ENCODE measurements around the gene MT4. TPM values are rescaled to one million over a fixed set of nuclear protein-coding genes. Genes with fewer than 3 reads are reported as not detected.

MT4 gene
- total RNA-seq, 1 experiment from 2014 or later: not detected

DNA sequence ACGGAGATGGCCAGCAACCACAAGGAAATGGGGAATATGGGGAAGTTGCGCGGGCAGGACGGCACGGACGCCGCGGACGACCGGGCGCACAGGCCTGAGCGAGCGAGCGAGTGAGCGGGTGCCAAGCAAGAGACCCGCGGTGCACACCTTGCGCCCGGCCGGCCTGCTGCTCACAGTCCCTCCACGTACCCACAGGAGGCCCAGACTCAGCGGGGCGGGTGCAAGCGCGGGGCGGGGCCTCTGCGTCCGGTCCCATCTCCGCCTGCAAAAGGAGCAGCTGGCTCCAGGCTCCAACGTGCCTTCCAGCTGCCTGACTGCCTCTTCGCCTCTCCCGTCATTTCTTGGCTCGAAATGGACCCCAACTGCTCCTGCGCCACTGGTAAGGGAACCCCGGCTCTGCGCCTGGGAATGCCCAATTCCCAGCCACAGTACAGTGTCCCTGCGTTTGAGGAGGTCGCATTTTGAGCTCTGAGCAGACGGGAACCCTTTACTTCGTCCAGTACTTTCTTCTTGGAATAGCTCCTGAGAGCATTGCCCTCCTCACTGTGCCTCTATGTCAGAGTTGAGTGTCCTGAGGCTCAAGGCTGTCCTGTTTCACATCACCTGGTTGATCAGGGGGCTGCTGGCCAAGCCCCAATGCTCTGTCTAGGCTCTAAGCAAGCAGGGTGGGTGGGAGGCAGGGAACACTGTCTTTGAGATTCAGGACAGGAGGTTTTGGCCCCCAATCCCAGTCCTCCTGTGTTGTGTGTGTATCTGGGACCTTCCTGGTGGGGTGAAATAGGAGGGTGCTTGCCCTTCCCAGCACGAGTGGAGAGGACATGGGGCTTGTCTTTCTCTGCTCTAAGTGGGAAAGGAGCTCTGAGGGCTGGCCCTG, 52.6 kb downstream of the MT4 start (continued):
- TF ChIP-seq, protein P1, sequence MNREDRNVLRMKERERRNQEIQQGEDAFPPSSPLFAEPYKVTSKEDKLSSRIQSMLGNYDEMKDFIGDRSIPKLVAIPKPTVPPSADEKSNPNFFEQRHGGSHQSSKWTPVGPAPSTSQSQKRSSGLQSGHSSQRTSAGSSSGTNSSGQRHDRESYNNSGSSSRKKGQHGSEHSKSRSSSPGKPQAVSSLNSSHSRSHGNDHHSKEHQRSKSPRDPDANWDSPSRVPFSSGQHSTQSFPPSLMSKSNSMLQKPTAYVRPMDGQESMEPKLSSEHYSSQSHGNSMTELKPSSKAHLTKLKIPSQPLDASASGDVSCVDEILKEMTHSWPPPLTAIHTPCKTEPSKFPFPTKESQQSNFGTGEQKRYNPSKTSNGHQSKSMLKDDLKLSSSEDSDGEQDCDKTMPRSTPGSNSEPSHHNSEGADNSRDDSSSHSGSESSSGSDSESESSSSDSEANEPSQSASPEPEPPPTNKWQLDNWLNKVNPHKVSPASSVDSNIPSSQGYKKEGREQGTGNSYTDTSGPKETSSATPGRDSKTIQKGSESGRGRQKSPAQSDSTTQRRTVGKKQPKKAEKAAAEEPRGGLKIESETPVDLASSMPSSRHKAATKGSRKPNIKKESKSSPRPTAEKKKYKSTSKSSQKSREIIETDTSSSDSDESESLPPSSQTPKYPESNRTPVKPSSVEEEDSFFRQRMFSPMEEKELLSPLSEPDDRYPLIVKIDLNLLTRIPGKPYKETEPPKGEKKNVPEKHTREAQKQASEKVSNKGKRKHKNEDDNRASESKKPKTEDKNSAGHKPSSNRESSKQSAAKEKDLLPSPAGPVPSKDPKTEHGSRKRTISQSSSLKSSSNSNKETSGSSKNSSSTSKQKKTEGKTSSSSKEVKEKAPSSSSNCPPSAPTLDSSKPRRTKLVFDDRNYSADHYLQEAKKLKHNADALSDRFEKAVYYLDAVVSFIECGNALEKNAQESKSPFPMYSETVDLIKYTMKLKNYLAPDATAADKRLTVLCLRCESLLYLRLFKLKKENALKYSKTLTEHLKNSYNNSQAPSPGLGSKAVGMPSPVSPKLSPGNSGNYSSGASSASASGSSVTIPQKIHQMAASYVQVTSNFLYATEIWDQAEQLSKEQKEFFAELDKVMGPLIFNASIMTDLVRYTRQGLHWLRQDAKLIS (CRISPR knock-in tag; IDR thresholded peaks at IDR 0.05; ENCODE audit: borderline replicate concordance): peak; percentile 51; the same call in 1 of the 2 replicates
- TF ChIP-seq FOXP4 (CRISPR knock-in tag; IDR thresholded peaks at IDR 0.05) (no peak), TP53 (CRISPR knock-in tag; IDR thresholded peaks at IDR 0.05) (0 out of 2 replicates have a peak, but pooled peaks have one; percentile 72)
- TF ChIP-seq, protein P2, sequence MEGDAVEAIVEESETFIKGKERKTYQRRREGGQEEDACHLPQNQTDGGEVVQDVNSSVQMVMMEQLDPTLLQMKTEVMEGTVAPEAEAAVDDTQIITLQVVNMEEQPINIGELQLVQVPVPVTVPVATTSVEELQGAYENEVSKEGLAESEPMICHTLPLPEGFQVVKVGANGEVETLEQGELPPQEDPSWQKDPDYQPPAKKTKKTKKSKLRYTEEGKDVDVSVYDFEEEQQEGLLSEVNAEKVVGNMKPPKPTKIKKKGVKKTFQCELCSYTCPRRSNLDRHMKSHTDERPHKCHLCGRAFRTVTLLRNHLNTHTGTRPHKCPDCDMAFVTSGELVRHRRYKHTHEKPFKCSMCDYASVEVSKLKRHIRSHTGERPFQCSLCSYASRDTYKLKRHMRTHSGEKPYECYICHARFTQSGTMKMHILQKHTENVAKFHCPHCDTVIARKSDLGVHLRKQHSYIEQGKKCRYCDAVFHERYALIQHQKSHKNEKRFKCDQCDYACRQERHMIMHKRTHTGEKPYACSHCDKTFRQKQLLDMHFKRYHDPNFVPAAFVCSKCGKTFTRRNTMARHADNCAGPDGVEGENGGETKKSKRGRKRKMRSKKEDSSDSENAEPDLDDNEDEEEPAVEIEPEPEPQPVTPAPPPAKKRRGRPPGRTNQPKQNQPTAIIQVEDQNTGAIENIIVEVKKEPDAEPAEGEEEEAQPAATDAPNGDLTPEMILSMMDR (IDR thresholded peaks at IDR 0.05): no peak

- peak overlapping the region; percentile 78 for H3K4me3 Mint-ChIP-seq
- CTCF ChIA-PET: interaction anchor here (0.6 to 2.4 kb wide), 12 partner anchors 8 to 234 kb away, joined by 3 to 11 read pairs (median 4); partner anchors contain the start of genes MT1E, MT1H and MT1M
These were observed 53.3 kb downstream of the MT4 start for GRCh38 chr16:56618138-56618537.

More at GRCh38 chr16:56618138-56618537, 53.3 kb downstream of the MT4 start:
- no peaks in the 10 kb centered on the region; the same call in 1 of the 2 replicates for H3K36me3 Mint-ChIP-seq
- ATAC-seq: peak; percentile 31
- peaks cover 53% of the 10 kb centered on the region for H3K4me1 Mint-ChIP-seq
- no peak for DNase-seq (ENCODE audit: low spot score)
- POLR2A ChIA-PET: interaction anchor here (0.8 to 2.6 kb wide), 4 partner anchors 7 to 52 kb away, joined by 3 to 12 read pairs (median 6); partner anchors contain the start of genes MT1E, MT1H and MT2A
- peaks cover 98% of the 10 kb centered on the region for H3K27me3 Mint-ChIP-seq (ENCODE audit: low read depth)
- H3K27ac Mint-ChIP-seq: no peak overlapping the region
- TF ChIP-seq, protein P3, sequence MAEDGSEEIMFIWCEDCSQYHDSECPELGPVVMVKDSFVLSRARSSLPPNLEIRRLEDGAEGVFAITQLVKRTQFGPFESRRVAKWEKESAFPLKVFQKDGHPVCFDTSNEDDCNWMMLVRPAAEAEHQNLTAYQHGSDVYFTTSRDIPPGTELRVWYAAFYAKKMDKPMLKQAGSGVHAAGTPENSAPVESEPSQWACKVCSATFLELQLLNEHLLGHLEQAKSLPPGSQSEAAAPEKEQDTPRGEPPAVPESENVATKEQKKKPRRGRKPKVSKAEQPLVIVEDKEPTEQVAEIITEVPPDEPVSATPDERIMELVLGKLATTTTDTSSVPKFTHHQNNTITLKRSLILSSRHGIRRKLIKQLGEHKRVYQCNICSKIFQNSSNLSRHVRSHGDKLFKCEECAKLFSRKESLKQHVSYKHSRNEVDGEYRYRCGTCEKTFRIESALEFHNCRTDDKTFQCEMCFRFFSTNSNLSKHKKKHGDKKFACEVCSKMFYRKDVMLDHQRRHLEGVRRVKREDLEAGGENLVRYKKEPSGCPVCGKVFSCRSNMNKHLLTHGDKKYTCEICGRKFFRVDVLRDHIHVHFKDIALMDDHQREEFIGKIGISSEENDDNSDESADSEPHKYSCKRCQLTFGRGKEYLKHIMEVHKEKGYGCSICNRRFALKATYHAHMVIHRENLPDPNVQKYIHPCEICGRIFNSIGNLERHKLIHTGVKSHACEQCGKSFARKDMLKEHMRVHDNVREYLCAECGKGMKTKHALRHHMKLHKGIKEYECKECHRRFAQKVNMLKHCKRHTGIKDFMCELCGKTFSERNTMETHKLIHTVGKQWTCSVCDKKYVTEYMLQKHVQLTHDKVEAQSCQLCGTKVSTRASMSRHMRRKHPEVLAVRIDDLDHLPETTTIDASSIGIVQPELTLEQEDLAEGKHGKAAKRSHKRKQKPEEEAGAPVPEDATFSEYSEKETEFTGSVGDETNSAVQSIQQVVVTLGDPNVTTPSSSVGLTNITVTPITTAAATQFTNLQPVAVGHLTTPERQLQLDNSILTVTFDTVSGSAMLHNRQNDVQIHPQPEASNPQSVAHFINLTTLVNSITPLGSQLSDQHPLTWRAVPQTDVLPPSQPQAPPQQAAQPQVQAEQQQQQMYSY (CRISPR knock-in tag; IDR thresholded peaks at IDR 0.05): peak; percentile 92
- TF ChIP-seq FOXK1 (CRISPR knock-in tag; IDR thresholded peaks at IDR 0.05) (no peak), GTF2I (CRISPR knock-in tag; conservative IDR thresholded peaks at IDR 0.05) (no peak)
- H3K9me3 Mint-ChIP-seq: peaks cover 5% of the 10 kb centered on the region; the same call in 1 of the 2 replicates

Other genes starting within 250 kb of the MT4 start
- gene AMFR, start 139.5 kb upstream of the MT4 start, total RNA-seq (2021): 31.2 to 34.5 TPM (median 31.7 TPM) in 3 replicates
- gene NUDT21, start 113.7 kb upstream of the MT4 start, total RNA-seq (2021): 247 to 263 TPM (median 259 TPM) in 3 replicates
- 50.5 to 52.2 TPM (median 50.7 TPM) in 3 replicates for gene OGFOD1, start 113.5 kb upstream of the MT4 start, total RNA-seq (2021)
- gene BBS2, start 45.0 kb upstream of the MT4 start, total RNA-seq (2021): 19.1 to 25.7 TPM (median 24.1 TPM) in 3 replicates
- 0.71 to 1.2 TPM (median 0.77 TPM) in 3 replicates for gene MT3, start 24.5 kb downstream of the MT4 start, total RNA-seq (2021)
- 139 to 173 TPM (median 149 TPM) in 3 replicates for gene MT2A, start 43.5 kb downstream of the MT4 start, total RNA-seq (2021)
- 92.7 to 114 TPM (median 103 TPM) in 3 replicates for gene MT1E, start 60.7 kb downstream of the MT4 start, total RNA-seq (2021)
- 4.5 to 4.8 TPM (median 4.7 TPM) in 3 replicates for gene MT1M, start 67.6 kb downstream of the MT4 start, total RNA-seq (2021)
- gene MT1A, start 73.6 kb downstream of the MT4 start, total RNA-seq (2021): 0.94 to 2.8 TPM in 2 of 3 replicates, not detected in the other
- gene MT1B, start 86.8 kb downstream of the MT4 start, total RNA-seq (2021): not detected in 3 replicates
- 50.6 to 60.2 TPM (median 58.2 TPM) in 3 replicates for gene MT1F, start 92.9 kb downstream of the MT4 start, total RNA-seq (2021)
- 326 to 361 TPM (median 333 TPM) in 3 replicates for gene MT1G, start 103.0 kb downstream of the MT4 start, total RNA-seq (2021)
- gene MT1H, start 104.7 kb downstream of the MT4 start, total RNA-seq (2021): 122 to 164 TPM (median 159 TPM) in 3 replicates
- gene MT1X, start 117.4 kb downstream of the MT4 start, total RNA-seq (2021): 328 to 466 TPM (median 465 TPM) in 3 replicates
- gene NUP93, start 165.1 kb downstream of the MT4 start, total RNA-seq (2021): 167 to 185 TPM (median 175 TPM) in 3 replicates

Measured in WTC11 (cell line).